HG03469 (cell line): ENCODE data around the gene GPI.
"Not testable (repeated sequence)": the region's sequence is repeated elsewhere in the genome, so short reads cannot be mapped to it uniquely, and the experiment has no call there.

ENCODE experiments used
- ATAC-seq: cut with Tn5 transposase; IDR thresholded peaks from one replicate; pipeline ENCODE4 v1.9.1; 2021; ENCODE audit warnings: mild to moderate bottlenecking, moderate library complexity, moderate number of reproducible peaks; ENCODE audit not compliant: unreplicated experiment

GPI gene

GRCh38 chr19:34364830-34365462, at the start of gene GPI:
Gene GPI, plus strand, starts transcription at chr19:34365196. Its CDS starts 71 bp downstream, at chr19:34365267.
- ATAC-seq = no peak

- ATAC-seq = no peak
Observed at GRCh38 chr19:34316247-34316646, 48.7 kb upstream of the GPI start.

GRCh38 chr19:34316741-34317301, 48.2 kb upstream of the GPI start:
- no peak for ATAC-seq

GRCh38 chr19:34317311-34317927, 47.6 kb upstream of the GPI start:
- no peak for ATAC-seq

DNA sequence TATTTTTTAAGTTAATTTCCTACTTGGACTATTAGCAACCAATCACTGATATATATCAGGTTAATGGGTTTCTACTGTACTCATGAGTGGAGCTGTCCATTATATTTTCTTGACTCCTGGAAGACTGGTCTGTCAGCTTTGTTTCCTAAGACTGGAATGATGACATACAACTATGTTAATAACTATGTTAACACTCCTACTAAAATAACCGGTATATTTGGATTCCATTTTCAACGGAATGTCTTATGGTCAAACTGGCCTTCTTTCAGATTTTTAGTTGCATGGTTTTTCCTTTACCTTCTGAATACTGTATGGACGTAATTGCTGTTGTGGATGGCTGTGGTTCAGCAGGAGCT, 45.8 kb upstream of the GPI start:
- no peak for ATAC-seq

DNA sequence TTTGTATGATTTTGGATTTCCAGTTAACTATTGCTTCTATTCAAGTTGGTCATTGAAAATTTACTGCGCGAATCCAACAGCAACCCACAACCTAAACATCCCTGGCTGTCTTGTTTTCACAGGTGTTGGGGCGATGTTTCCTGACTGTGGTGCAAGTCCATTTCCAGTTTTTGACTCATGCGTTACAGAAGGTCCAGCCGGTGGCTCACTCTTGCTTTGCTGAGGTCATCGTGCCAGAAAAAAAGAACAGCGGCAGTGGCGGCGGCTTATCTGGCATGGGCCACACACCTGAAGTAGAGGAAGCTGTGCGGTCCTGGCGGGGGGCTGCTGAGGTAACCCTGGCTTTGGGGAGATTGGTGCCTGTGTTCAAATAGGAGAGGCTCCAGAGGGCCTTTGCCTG, 45.2 kb upstream of the GPI start:
- ATAC-seq = no peak

GRCh38 chr19:34320277-34320676, 44.7 kb upstream of the GPI start:
- ATAC-seq = no peak

- no peak for ATAC-seq
Observed at GRCh38 chr19:34321735-34322134, 43.3 kb upstream of the GPI start.

GRCh38 chr19:34323433-34324204, 41.4 kb upstream of the GPI start:
- no peak for ATAC-seq

- ATAC-seq = no peak
Observed at GRCh38 chr19:34324320-34324719, 40.7 kb upstream of the GPI start.

DNA sequence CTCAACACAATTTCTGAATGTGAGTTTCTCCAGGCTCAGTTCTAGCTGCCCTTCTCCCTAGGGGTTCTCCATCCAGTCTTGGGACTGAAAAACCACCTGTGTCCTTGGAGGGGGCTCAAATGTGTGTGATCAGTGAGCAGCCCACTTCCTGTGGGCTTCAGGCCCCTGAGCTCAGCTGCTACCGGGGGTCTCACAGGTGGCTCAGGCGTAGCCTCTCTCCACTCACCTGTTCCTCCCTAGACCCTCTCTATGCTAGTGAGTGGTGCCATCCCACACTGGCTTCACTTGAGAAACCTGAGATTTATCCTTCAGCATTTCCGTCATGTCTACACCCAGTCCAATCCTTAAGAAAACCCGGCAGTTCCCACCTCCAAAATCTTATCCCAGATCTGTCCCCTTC, 39.8 kb upstream of the GPI start:
- no peak for ATAC-seq

GRCh38 chr19:34325981-34326787, 38.8 kb upstream of the GPI start:
- no peak for ATAC-seq

- no peak for ATAC-seq
Observed at GRCh38 chr19:34327851-34328250, 37.1 kb upstream of the GPI start.

DNA sequence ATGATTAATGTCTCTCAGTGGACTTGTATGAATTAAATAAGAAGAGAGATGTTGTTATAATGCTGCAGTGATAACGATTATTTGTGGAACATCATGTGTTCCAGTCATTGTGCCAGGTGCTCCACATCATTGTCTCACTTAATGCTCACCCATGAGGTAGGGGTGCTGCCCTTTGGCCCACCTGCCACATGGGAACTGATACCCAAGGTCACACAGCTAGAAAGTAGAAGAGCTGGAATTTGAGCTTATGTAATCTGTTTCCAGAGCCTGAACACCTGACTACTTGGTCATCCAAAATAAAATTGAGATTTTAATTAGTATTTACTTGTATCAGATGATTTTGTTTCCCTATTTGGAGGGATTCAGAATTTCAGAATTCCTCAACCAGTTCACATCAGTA, 36.0 kb upstream of the GPI start:
- ATAC-seq = no peak

GRCh38 chr19:34330116-34330515, 34.9 kb upstream of the GPI start:
- no peak for ATAC-seq

DNA sequence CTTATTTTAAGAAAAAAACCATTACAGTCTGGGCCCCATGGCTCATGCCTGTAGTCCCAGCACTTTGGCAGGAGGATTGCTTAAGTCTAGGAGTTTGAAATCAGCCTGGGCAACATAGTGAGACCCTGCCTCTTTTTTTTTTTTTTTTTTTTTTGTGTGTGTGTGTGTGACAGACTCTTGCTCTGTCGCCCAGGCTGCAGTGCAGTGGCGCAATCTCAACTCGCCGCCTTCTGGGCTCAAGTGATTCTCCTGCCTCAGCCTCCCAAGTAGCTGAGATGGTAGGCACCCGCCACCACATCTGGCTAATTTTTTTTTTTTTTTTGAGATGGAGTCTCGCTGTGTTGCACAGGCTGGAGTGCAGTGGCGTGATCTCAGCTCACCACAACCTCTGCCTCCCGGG, 34.4 kb upstream of the GPI start:
- ATAC-seq = not testable (repeated sequence)

- not testable (repeated sequence) for ATAC-seq
Observed at GRCh38 chr19:34331596-34331995, 33.4 kb upstream of the GPI start.

GRCh38 chr19:34332027-34332760, 32.8 kb upstream of the GPI start:
- no peak for ATAC-seq

- ATAC-seq = no peak
Observed at GRCh38 chr19:34335914-34336313, 29.1 kb upstream of the GPI start.

GRCh38 chr19:34336781-34337271, 28.2 kb upstream of the GPI start:
- ATAC-seq = no peak
